Tibial nerve (tissue), 4 donors: ENCODE measurements around the gene S1PR3.

Source experiments
- EP300 ChIP-seq, 2 donors: sonication (generic); formaldehyde crosslinking; IDR thresholded peaks; one replicate each; pipeline ENCODE4 v1.6.1; 2017; ENCODE audit warnings: antibody characterized with exemption in 2 of 2, mild to moderate bottlenecking in 1 of 2
- POLR2A ChIP-seq, 2 donors: fragments of 450-650 bp; IDR thresholded peaks; one replicate each; pipeline ENCODE4 v1.6.1; 2017; ENCODE audit warnings: antibody characterized with exemption in 2 of 2, mild to moderate bottlenecking in 2 of 2, moderate library complexity in 2 of 2
- TF ChIP-seq, protein P1 (sequence below), 5 experiments: fragments of 200-600 bp in 3 of 5; fragments of 450-650 bp in 2 of 5; sonication (generic) in 3 of 5; IDR thresholded peaks; one replicate each; pipeline ENCODE4 v1.5.1; 2016 to 2019; ENCODE audit warnings: antibody characterized with exemption in 5 of 5, mild to moderate bottlenecking in 3 of 5, moderate library complexity in 2 of 5

DNA sequence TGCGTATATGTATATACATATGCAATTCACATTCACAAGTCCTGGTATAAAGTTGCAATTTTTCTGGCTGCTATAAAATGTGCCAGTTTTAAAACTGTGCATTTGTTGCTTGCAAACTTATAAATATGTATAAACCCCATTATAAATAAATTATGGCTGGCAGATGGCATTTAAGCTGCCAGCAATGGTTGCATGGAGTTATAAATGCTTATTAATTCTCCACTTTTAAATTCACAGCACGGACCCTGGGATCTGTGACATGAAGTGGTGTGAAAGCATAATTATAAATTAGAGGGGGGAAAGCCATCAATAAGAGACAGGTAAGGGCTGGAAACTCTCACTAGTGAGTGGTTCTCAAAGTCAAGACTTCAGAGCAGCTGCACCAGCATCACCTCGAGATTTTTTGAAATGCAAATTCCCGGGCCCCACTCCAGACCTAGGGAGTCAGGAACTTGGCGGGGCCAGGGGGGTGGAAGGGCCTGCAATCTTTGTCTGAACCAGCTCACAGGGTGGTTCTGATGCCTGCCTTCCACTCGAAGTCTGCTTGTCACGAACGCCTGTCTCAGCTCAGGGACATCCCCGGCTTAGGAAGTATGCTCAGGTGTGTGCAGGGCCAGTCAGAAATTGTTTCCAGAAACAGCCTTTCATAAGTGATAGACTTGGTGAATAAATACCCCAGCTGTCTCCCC lies 16.9 kb downstream of the S1PR3 start:
- TF ChIP-seq, protein P1, sequence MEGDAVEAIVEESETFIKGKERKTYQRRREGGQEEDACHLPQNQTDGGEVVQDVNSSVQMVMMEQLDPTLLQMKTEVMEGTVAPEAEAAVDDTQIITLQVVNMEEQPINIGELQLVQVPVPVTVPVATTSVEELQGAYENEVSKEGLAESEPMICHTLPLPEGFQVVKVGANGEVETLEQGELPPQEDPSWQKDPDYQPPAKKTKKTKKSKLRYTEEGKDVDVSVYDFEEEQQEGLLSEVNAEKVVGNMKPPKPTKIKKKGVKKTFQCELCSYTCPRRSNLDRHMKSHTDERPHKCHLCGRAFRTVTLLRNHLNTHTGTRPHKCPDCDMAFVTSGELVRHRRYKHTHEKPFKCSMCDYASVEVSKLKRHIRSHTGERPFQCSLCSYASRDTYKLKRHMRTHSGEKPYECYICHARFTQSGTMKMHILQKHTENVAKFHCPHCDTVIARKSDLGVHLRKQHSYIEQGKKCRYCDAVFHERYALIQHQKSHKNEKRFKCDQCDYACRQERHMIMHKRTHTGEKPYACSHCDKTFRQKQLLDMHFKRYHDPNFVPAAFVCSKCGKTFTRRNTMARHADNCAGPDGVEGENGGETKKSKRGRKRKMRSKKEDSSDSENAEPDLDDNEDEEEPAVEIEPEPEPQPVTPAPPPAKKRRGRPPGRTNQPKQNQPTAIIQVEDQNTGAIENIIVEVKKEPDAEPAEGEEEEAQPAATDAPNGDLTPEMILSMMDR (IDR thresholded peaks at IDR 0.05) = no peak
- TF ChIP-seq POLR2A (IDR thresholded peaks at IDR 0.05) (no peak), EP300 (IDR thresholded peaks at IDR 0.05) (no peak)
